ENCODE data around the gene DAB2IP.
A peak's percentile ranks its signal among the peaks of the same experiment; 100 is the strongest.

The DAB2IP gene

GRCh38 chr9:121729769-121730562, 78.5 kb downstream of the DAB2IP start:
- no peak overlapping the region for H2AFZ ChIP-seq (ENCODE audit: low read length)
- no peaks in the 10 kb centered on the region for H4K20me1 ChIP-seq (ENCODE audit: insufficient read depth, low read length)
- no peaks in the 10 kb centered on the region for H3F3A ChIP-seq (ENCODE audit: insufficient read depth, low read length)
- H3K36me3 ChIP-seq (ENCODE audit: insufficient read depth, low read length) = no peaks in the 10 kb centered on the region
- H3K9ac ChIP-seq (ENCODE audit: low read length) = no peak overlapping the region
- no peaks in the 10 kb centered on the region for H3K27me3 ChIP-seq (ENCODE audit: insufficient read depth, low read length)
- no peaks in the 10 kb centered on the region for H3K9me3 ChIP-seq (ENCODE audit: low read length)
- no peak overlapping the region for H3K27ac ChIP-seq (ENCODE audit: low read depth, low read length, poor library complexity, severe bottlenecking)
- peaks cover 51% of the 10 kb centered on the region for H3K4me1 ChIP-seq (ENCODE audit: insufficient read depth, low read length, severe bottlenecking)
- H3K4me2 ChIP-seq (ENCODE audit: low read length) = no peak overlapping the region
- TF ChIP-seq EZH2 (IDR thresholded peaks at IDR 0.05; ENCODE audit: borderline replicate concordance, low read length) (no peak), CTCF (IDR thresholded peaks at IDR 0.05; ENCODE audit: low read length) (no peak)
- H3K9me2 ChIP-seq (ENCODE audit: low read depth, low read length) = no peaks in the 10 kb centered on the region
- no peaks in the 10 kb centered on the region for H3K79me2 ChIP-seq (ENCODE audit: insufficient read depth, low read length)
- H3K4me3 ChIP-seq (ENCODE audit: low read depth, low read length, poor library complexity, severe bottlenecking) = no peak overlapping the region

GRCh38 chr9:121731090-121731489, 79.7 kb downstream of the DAB2IP start:
- Histone ChIP-seq H4K20me1 (ENCODE audit: insufficient read depth, low read length) (no peaks in the 10 kb centered on the region), H2AFZ (ENCODE audit: low read length) (no peak overlapping the region), H3K4me1 (ENCODE audit: insufficient read depth, low read length, severe bottlenecking) (peaks cover 62% of the 10 kb centered on the region), H3K79me2 (ENCODE audit: insufficient read depth, low read length) (no peaks in the 10 kb centered on the region), H3F3A (ENCODE audit: insufficient read depth, low read length) (no peaks in the 10 kb centered on the region), H3K27ac (ENCODE audit: low read depth, low read length, poor library complexity, severe bottlenecking) (peak overlapping the region; percentile 47), H3K36me3 (ENCODE audit: insufficient read depth, low read length) (no peaks in the 10 kb centered on the region), H3K4me2 (ENCODE audit: low read length) (no peak overlapping the region), H3K9ac (ENCODE audit: low read length) (no peak overlapping the region), H3K9me2 (ENCODE audit: low read depth, low read length) (no peaks in the 10 kb centered on the region), H3K27me3 (ENCODE audit: insufficient read depth, low read length) (no peaks in the 10 kb centered on the region), H3K4me3 (ENCODE audit: low read depth, low read length, poor library complexity, severe bottlenecking) (no peak overlapping the region), H3K9me3 (ENCODE audit: low read length) (no peaks in the 10 kb centered on the region)
- TF ChIP-seq CTCF (IDR thresholded peaks at IDR 0.05; ENCODE audit: low read length) (no peak), EZH2 (IDR thresholded peaks at IDR 0.05; ENCODE audit: borderline replicate concordance, low read length) (no peak)

- Histone ChIP-seq H3K4me3 (ENCODE audit: low read depth, low read length, poor library complexity, severe bottlenecking) (no peak overlapping the region), H3K27ac (ENCODE audit: low read depth, low read length, poor library complexity, severe bottlenecking) (peak overlapping the region; percentile 70), H3K27me3 (ENCODE audit: insufficient read depth, low read length) (no peaks in the 10 kb centered on the region), H3K4me2 (ENCODE audit: low read length) (no peak overlapping the region), H3K9me2 (ENCODE audit: low read depth, low read length) (no peaks in the 10 kb centered on the region), H3K9ac (ENCODE audit: low read length) (no peak overlapping the region; the same call in 1 of the 2 replicates), H3K4me1 (ENCODE audit: insufficient read depth, low read length, severe bottlenecking) (peaks cover 68% of the 10 kb centered on the region), H3K36me3 (ENCODE audit: insufficient read depth, low read length) (no peaks in the 10 kb centered on the region), H3K79me2 (ENCODE audit: insufficient read depth, low read length) (no peaks in the 10 kb centered on the region), H4K20me1 (ENCODE audit: insufficient read depth, low read length) (no peaks in the 10 kb centered on the region), H3K9me3 (ENCODE audit: low read length) (no peaks in the 10 kb centered on the region), H3F3A (ENCODE audit: insufficient read depth, low read length) (no peaks in the 10 kb centered on the region), H2AFZ (ENCODE audit: low read length) (no peak overlapping the region)
- no peak for TF ChIP-seq EZH2 (IDR thresholded peaks at IDR 0.05; ENCODE audit: borderline replicate concordance, low read length)
- no peak for TF ChIP-seq CTCF (IDR thresholded peaks at IDR 0.05; ENCODE audit: low read length)
Observed at GRCh38 chr9:121731919-121732318, 80.5 kb downstream of the DAB2IP start.

All from OCI-LY1 (cell line).